ENCODE measurements around the gene DDX39B. TPM values are rescaled to one million over a fixed set of nuclear protein-coding genes. Genes with fewer than 3 reads are reported as not detected.

Gene DDX39B
- total and polyA plus RNA-seq, 9 of the 15 experiments (the other 6 are each of a cell fraction or from before 2014, with no cell fraction given), result 479 to 869 (median 592) TPM

GRCh38 chr6:31532644-31533454 is 9.0 kb downstream of the DDX39B start:
- no peaks in the 10 kb centered on the region for H3K9me3 ChIP-seq (replicated peaks; ENCODE audit: control insufficient read depth, insufficient read depth, low read depth, low read length)
- no peaks in the 10 kb centered on the region for H3K27me3 ChIP-seq (ENCODE audit: control insufficient read depth in 2 of 2, insufficient read depth in 2 of 2, low read length in 2 of 2)
- no peak for ATAC-seq
- H3K36me3 ChIP-seq (ENCODE audit: control insufficient read depth, insufficient read depth, low read length), result peaks cover 84% of the 10 kb centered on the region
- peaks cover 0 to 17% of the 10 kb centered on the region in 2 experiments; a peak in 3 of 5 replicates for H3K4me1 ChIP-seq (replicated peaks in 1 of 2; ENCODE audit: control insufficient read depth in 2 of 2, insufficient read depth in 2 of 2, low read length in 2 of 2)
- in situ Hi-C loops (cut with MboI) (loop anchor here (5.0 to 25.0 kb wide), 2 partner anchors 36 to 1429 kb away; partner anchors contain the start of genes BRD2, HLA-DMA and MICB), intact Hi-C loops (cut with micrococcal nuclease) (no loop called here)
- 68% methylated on average over 6 of the region's 9 CpGs for WGBS (ENCODE audit: insufficient coverage, low coverage, missing lambda C conversion rate)
- H3K9me1 ChIP-seq (ENCODE audit: control insufficient read depth, insufficient read depth, low read length), result peaks cover 6% of the 10 kb centered on the region
- BruUV-seq (replicated peaks), result no TSS peak
- FAIRE-seq, result peak; percentile 58
- peak in 1 of 4 experiments; percentile 54 for DNase-seq (ENCODE audit: extremely low read depth in 1 of 4, low spot score in 3 of 4)
- peaks cover 47% of the 10 kb centered on the region for H3K79me2 ChIP-seq (ENCODE audit: control insufficient read depth, insufficient read depth, low read length)
- H3K4me2 ChIP-seq (ENCODE audit: insufficient read depth, low read length), result no peak overlapping the region
- CTCF ChIA-PET (ENCODE audit: low intra/inter-chr PET ratio), result no interaction called here
- peak overlapping the region; percentile 9; the same call in 1 of the 3 replicates for H3K27ac ChIP-seq (ENCODE audit: extremely low read depth, low read depth, low read length)
- no peak overlapping the region for H3K9ac ChIP-seq (ENCODE audit: insufficient read depth in 1 of 2, low read depth in 2 of 2, low read length in 2 of 2)
- H2AFZ ChIP-seq (ENCODE audit: low read depth, low read length), result no peak overlapping the region
- POLR2A ChIA-PET, result interaction anchor here (0.6 to 6.3 kb wide), 14 partner anchors 7 to 1221 kb away, joined by 3 to 107 read pairs (median 4); partner anchors contain the start of genes ATP6V1G2, DDX39B, MICB and NCR3
- H3K4me3 ChIP-seq, result no peak overlapping the region
- H4K20me1 ChIP-seq (replicated peaks; ENCODE audit: control insufficient read depth, insufficient read depth, low read length), result peaks cover 43% of the 10 kb centered on the region
- TF ChIP-seq VEZF1 (CRISPR knock-in tag; IDR thresholded peaks at IDR 0.05), result peak; percentile 54; the same call in 1 of the 2 replicates
- TF ChIP-seq SUPT5H (IDR thresholded peaks at IDR 0.05), result peak; percentile 41; the same call in 1 of the 2 replicates
- TF ChIP-seq, protein P1, sequence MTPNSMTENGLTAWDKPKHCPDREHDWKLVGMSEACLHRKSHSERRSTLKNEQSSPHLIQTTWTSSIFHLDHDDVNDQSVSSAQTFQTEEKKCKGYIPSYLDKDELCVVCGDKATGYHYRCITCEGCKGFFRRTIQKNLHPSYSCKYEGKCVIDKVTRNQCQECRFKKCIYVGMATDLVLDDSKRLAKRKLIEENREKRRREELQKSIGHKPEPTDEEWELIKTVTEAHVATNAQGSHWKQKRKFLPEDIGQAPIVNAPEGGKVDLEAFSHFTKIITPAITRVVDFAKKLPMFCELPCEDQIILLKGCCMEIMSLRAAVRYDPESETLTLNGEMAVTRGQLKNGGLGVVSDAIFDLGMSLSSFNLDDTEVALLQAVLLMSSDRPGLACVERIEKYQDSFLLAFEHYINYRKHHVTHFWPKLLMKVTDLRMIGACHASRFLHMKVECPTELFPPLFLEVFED (CRISPR knock-in tag; conservative IDR thresholded peaks at IDR 0.05), result 0 out of 2 replicates have a peak, but pooled peaks have one; percentile 63
- TF ChIP-seq ESRRA (IDR thresholded peaks at IDR 0.05; ENCODE audit: borderline replicate concordance, low read depth), result peak; percentile 90; the same call in 1 of the 2 replicates
- TF ChIP-seq, protein P2, sequence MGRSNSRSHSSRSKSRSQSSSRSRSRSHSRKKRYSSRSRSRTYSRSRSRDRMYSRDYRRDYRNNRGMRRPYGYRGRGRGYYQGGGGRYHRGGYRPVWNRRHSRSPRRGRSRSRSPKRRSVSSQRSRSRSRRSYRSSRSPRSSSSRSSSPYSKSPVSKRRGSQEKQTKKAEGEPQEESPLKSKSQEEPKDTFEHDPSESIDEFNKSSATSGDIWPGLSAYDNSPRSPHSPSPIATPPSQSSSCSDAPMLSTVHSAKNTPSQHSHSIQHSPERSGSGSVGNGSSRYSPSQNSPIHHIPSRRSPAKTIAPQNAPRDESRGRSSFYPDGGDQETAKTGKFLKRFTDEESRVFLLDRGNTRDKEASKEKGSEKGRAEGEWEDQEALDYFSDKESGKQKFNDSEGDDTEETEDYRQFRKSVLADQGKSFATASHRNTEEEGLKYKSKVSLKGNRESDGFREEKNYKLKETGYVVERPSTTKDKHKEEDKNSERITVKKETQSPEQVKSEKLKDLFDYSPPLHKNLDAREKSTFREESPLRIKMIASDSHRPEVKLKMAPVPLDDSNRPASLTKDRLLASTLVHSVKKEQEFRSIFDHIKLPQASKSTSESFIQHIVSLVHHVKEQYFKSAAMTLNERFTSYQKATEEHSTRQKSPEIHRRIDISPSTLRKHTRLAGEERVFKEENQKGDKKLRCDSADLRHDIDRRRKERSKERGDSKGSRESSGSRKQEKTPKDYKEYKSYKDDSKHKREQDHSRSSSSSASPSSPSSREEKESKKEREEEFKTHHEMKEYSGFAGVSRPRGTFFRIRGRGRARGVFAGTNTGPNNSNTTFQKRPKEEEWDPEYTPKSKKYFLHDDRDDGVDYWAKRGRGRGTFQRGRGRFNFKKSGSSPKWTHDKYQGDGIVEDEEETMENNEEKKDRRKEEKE (IDR thresholded peaks at IDR 0.05; ENCODE audit: borderline replicate concordance in 1 of 2, control insufficient read depth in 1 of 2, low read depth in 2 of 2, low read length in 1 of 2), result 0 out of 4 replicates have a peak, but pooled peaks of 1 of the 2 experiments have one; percentile 23
- no peak for TF ChIP-seq MTA3 (IDR thresholded peaks at IDR 0.05; ENCODE audit: borderline replicate concordance)
- peak; percentile 28 for TF ChIP-seq POLR2B (IDR thresholded peaks at IDR 0.05; ENCODE audit: low read depth, partially characterized antibody)
- no peak for TF ChIP-seq ZBTB5 (IDR thresholded peaks at IDR 0.05)
- TF ChIP-seq, protein P3, sequence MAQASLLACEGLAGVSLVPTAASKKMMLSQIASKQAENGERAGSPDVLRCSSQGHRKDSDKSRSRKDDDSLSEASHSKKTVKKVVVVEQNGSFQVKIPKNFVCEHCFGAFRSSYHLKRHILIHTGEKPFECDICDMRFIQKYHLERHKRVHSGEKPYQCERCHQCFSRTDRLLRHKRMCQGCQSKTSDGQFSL (CRISPR knock-in tag; IDR thresholded peaks at IDR 0.05), result no peak
- TF ChIP-seq, protein P3 (tag; IDR thresholded peaks at IDR 0.05), result peak in 1 of 2 experiments; percentile 76; a peak in 2 of 4 replicates
